Sigmoid colon (tissue), 4 donors: ENCODE results near the gene TIAM1.

Experiments used
- CTCF ChIP-seq, 4 experiments: fragments of 450-650 bp in 3 of 4; fragments of 200-600 bp in 1 of 4; IDR thresholded peaks; one replicate each; pipeline ENCODE4 v1.5.1; 2016 to 2019; ENCODE audit warnings: antibody characterized with exemption in 4 of 4, mild to moderate bottlenecking in 3 of 4, moderate library complexity in 2 of 4
- POLR2AphosphoS5 ChIP-seq, 4 donors: sonication (generic); formaldehyde crosslinking; IDR thresholded peaks; one replicate each; pipeline ENCODE4 v1.6.1; 2017; ENCODE audit warnings: antibody characterized with exemption in 4 of 4

GRCh38 chr21:31255896-31256295 lies 88.2 kb downstream of the TIAM1 start:
- no peak for TF ChIP-seq CTCF (IDR thresholded peaks at IDR 0.05)
- TF ChIP-seq POLR2AphosphoS5 (IDR thresholded peaks at IDR 0.05): no peak
